ENCODE data around the gene TEAD1.

The TEAD1 gene

DNA sequence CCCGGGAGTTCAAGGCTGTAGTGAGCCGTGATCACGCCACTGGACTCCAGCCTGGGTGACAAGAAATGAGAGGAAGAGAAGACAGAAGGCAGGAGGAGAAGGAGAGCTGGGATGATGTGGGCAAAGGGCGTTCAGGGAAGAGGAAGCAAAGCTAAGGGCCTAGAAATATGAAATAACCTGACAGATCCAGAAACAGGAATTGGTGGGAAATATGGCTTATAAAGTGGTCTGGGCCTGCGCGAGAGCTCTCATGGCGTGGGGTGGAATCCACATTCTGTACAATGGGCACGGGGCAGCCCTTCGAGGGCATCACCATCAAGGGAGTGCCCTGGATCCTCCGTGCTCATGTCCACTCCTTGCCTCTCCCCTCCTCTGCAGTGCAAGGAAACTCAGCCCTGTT, 288.1 kb downstream of the TEAD1 start:
- no peak for DNase-seq

DNA sequence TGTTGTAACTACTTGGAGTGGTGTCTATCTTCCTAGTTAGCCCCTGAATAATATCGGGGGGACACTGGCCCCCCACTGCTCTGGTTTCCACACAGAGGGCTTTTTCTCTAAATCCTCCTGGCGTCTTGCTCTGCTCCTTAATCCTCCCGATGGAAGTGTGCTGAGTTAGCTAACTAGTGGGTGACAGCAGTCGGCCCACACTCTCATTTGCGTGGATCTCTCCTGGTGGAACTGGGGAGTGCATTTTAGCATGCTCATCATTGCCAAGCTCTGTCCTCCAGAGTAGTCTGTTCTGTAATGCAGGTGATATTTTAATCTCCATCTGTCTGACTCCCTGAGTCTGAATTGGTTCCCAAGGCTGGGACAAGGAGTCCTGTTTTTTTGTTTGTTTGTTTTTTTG, 288.8 kb downstream of the TEAD1 start:
- no peak for DNase-seq

DNA sequence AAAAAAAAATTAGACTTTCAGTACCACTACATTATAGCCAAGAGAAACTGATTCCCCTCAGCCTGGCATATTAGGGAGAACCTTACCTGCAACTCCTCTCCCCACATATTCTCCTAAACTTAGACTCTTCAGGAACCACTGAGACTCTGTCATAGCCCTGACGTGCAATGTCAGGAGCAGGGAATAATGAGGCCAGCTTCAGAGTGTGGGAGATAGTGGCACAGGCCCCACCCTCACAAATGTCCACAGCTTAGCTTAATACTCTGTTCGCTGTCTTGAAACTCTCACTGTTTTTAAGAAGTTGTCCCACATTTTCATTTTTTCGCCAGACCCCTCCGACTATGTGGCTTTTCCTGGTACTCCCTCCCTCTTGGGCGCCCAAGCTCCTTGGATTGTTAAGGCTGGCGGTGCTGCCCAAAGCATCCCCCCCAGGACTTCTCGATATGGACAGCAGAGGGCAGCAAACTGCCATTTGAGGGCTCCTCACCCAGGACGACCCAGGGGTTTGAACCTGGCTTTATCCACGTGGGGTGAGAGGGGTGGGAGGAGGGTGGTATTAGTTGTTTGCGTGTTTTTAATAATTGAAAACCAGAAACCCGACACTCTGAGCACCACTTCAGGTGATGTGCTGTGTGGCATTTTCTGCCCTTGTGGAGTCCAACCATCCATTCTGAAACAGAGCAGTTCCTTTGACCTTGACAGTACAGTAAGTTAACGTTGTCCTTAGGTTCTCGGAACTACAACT, 289.7 kb downstream of the TEAD1 start:
- no peak for DNase-seq

DNA sequence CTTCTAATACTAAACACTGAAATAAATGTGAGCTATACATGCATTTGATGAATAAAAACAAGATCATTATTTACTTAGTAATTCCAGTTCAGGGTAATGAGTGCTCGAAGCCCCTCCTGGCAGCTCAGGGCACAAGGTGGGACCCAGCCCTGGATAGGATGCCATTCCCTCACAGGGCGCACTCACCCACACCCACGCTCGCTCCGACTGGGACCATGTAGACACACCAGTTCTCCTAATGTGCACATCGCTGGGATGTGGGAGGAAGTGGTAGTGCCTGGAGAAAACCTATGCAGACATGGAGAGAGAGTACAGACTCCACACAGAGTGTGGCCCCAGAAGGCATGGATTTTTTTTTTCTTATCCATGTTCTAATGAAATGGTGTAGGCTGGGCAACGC, 290.4 kb downstream of the TEAD1 start:
- no peak for DNase-seq

DNA sequence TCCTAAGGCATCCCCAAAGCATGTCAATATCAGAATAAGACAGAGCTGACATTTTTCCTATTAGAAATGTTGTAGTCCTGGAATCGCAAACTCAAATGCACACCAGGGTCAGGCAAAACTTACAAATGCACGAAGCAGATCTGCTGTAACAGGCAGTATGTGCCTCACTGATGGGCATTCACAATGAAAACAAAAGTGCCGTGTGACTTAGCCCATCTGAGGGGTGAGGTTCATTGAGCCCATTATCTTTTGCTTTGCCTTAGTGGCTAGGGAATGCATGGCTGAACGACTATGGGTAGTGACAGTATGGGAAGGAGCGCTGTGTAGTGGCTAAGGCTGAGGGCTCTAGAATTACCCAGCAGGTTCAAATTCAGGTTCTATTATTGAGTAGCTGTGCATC, 291.8 kb downstream of the TEAD1 start:
- no peak for DNase-seq

DNA sequence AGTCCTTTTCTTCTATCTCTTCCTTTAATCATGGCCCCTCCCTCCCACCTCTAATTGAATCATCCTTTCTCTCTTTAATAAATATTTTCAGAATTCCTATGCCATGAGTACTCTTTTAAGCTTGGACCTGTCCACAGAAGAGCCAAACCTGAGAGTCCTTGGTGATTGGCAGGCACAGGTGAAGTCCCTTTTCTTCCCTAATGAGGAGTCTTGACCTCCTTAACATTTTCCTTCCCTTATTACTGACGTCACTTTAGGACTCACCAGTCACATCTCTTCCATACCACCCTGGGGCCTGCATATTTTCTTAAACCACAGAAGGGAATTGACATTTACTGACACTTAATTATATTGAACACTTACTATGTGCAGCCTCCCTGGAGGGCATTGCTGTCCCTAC, 293.9 kb downstream of the TEAD1 start:
- no peak for DNase-seq

DNA sequence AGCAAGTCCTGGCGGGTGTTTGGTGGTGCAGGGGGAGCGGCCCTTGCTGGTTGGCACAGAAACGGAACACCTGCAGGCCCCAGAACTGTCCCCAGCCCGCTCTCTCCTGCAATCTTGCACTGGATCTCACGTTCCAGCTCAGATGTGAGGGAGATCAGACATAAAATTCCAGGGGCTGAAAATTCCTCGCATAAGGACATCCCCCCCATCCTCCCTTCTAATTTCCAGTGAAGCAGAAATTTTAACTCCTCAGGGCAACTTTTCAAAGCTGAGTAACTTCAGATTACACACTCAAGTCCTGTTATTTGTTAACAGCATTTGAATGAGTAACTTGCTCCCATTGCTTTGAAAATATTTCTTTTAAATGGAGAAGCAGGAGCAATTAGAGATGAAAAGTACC, 294.6 kb downstream of the TEAD1 start:
- DNase-seq: no peak

DNA sequence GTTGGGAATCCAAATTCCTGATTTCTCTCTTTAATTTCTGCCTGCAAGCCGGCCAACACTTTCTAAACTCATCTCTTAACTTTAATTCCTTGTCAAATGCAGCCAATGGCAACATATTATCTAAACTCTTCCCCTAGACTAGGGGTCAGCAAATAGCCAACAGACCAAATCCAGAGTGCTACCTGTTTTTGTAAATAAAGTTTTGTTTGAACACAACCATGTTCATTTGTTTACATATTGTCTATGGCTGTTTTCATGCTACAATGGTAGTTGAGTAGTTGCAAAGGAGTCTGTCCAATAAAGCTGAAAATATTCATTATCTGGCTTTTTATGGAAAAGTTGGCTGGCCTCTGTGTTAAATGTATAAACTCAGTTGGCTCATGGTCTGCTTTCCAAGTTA, 297.7 kb downstream of the TEAD1 start:
- DNase-seq: no peak

DNA sequence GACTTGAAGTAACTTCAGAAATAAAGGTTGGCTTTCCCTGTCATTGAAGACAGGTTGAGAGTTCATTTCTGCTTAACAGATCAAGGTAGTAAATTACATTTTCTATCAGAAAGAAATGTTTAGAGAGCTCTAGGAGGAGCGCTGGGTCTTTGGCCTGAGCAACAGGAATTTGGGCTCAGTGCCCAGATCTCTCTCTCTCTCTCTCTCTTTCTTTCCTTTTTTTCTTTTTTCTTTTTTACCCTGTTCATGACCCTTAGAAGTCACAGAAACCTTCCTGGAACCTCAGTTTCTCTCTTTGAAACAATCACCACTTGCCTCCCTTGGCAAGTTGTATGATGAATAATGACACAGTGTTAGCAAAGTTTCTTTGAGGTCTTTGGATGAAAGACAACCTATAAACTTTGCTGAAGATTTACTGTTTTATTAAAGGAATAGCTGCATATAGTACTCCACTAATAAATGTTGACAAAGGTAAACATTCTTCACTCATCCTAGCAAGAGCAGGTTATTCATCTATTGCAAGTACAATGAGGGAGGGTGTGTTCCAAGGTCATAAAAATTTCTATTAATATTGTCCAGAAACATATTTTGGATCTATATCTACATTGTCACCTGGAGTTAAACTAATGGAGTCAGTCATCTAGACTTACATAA, 299.4 kb downstream of the TEAD1 start:
- no peak for DNase-seq

DNA sequence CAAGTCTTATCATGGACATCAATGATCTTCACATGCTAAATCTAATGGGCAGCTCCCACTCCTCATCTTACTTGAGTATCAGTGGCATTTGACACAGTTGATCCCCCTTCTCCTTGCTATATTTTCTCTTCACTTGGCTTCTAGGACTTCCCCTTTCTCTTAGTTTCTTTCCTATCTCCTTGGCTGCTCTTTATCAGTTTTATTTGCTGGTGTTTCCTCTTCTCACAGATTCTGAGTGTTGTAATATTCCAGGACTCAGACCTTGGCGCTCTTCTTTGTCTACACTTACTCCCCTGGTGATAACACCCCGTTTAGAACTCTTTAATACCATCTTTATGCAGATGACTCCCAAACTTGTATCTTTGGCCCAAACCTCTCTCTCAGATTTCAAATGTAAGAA, 301.0 kb downstream of the TEAD1 start:
- no peak for DNase-seq

DNA sequence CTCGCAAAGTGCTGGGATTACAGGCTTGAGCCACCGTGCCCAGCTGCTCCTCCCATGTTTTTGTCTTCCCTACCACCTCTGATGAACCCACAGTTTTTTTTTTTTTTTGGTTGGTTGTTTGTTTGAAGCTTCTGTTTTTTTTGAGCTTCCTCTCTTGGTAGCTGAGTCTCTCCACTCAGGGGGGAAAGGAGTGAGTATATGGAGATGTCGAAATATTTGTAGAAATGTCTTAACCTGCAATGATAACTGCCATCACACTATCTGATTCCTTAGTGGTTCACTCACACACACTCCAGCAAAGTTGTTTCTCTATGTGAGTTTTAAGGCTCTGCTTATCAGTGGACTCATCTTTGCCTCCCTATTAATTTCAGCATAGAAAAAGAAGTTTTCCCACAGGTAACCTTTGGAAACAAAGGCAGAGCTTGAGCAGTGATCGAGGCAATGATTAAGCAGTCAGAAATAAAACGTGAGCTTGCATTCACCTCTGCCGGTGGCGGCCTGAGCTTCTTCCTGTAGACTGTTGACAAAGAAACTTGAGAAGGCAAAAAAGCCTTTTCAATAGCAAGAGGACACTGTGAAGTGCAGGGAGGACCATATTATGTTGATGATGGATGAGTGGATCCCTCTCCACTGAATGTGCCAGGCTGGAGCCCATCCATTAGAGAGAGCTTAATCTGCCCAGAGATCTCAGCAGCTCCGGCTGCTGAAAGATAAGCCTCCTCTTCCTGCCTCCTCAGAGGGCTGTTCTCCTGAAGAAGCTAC, 305.9 kb downstream of the TEAD1 start:
- no peak for DNase-seq

DNA sequence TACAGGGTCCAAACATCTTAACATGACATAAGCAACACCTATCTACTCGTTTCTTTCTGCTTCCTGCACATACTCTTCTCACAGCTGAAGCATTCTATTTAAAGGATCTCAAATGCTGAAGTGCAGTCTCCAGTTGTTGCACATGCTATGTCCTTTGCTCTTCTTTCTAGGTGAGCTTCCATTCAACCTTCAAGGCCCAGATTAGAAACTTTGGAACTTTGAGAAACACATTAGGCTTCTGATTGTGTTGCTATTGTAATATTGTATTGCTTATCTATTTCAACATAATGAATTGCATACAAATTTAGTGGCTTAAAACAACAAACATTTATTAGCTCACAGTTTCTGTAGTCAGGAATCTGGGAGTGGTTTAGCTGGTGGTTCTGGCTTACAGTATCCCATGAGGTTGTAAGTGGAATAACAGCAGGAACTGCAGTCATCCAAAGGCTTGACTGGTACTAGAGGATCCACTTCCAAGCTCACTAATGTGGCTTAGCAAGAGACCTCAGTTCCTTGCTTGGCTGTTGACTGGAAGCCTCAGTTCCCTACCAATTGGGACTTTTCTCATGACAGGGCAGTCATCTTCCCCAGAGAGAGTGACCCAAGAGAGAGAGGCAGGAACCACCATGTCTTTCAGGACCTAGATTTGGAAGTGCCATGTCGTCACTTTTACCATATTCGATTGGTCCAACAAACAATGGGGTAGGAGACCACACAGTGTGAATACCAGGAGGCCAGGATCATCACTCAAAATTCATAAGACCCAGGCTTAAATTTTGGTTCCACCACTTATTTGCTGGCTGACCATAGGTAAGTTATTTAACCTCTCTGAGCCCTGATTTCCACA, 307.7 kb downstream of the TEAD1 start:
- DNase-seq: no peak

DNA sequence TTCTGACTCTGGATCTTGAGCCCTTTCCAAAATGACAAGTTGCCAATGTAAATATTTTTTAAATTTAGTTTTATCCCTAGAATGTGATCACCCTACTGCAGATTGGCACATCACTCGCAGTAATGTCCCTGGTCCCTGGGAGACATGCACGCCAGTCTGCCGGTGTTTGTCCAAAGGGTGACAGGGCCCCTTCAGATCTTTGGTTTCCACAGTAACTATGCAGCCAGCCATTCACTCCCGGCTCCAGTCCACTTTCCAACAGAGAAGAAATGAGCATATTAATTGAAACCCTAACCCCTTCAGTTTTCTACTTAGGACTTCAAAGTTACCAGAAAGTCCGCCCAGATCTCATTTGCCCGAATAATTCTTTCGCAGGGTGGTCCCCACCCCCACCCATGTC, 309.1 kb downstream of the TEAD1 start:
- no peak for DNase-seq

DNA sequence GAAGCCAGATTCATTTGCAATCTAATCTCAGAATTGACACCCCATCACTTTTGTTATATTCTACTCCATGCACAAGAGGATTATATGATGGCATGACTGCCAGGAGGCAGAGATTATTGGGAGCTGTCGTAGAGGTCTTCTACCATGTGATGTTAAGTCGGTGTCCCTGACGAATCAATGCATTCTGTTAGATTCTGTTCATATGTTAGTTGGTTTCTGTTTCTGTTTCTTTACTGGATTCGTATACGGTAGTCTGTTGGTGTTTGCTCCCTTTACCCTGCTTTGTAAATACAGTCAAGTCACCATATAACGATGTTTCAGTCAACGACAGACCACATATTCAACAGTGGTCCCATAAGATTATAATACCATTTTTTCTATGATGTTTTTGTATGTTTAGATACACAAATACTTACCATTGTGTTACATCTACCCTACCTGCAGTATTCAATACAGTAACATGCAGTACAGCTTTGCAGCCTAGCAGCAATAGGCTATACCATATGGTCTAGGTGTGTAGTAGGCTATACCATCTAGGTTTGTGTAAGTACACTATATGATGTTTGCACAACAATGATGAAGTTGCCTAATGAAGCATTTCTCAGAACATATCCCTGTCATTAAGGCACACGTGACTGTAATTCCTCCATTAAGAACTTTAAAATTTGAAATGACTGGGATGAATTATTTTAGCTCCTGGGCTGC, 312.1 kb downstream of the TEAD1 start:
- DNase-seq: no peak

DNA sequence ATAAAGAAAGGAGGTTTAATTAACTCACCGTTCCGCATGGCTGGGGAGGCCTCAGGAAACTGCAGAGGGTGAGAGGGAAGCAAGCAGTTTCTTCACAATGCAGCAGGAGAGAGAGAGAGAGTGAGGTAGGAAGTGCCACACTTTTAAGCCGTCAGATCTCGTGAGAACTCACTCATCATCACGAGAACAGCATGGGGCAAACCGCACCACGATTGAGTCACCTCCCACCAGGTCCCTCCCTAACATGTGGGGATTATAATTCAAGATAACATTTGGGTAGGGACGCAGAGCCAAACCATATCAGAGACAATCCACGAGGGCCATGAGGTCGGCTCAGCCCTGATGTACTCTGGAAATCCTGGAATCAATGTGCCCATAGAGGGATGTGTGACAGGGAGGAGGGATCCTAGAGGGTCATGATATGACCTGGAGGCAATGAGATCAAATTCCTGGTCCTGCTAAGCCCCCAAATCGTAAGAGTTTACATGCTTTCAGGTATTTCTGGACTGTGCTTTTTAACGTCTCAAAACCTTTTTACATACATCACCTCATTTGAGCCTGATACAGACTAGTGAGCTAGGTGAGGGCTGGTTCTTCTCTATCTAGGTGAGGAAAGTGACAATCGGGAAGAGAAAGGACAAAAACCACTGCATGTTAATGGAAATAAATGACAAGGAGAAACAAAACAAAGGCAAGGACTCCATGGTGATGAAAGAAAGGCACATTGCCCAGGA, 315.4 kb downstream of the TEAD1 start:
- DNase-seq: no peak

DNA sequence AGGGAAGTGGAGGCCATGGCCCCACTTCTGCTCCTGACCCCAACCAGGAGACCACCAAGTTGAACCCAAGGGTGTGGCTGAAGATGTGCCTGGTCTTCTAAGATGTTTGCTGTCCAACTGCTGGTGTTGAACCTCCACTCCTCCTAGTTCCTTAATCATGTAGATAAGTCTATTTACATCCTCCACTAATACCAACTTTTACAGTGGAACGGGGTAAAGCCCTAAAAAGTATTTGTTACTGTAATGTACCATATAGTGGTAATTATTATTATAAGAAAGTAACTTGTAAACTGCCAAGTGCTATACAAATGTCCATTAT, 315.9 kb downstream of the TEAD1 start:
- no peak for DNase-seq

DNA sequence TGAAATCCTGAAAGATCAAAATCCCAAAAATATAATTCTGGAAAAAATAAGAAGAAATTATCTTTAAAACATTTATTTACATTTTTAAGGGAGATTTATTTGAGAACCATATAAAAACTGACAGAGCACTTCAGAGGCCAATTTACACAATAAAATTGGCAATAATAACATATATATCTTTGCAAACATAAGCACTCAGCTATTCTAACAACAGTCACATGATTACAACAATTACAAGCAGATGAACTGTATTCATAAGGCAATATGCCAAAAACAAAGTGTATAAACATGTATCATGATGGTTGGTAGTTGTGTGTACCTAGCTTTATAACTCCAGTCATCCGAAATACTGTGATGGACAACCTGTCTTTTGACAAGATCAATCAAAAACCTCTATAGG, 317.2 kb downstream of the TEAD1 start:
- DNase-seq: no peak

DNA sequence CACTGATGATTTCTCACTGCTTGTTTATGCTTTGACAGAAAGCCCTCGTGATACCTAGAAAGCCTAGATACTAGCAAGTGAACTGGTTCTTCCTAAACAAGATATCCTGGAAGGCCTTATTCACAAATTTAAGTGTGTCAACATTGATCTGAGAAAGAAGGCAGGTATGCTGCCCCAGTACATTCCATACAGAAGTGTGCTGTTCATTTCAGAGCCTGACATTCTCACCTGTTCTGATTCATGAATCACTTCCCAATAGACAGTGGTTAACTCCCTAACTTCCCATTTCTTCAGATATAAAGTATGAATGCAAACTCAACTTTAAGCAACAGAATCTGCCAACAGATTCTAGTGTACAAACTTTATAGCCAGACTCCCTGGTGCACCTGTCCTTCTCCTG, 319.4 kb downstream of the TEAD1 start:
- DNase-seq: no peak
